ENCODE measurements around the gene CARS1. TPM values are rescaled to one million over a fixed set of nuclear protein-coding genes. Genes with fewer than 3 reads are reported as not detected.

The CARS1 gene
- total and polyA plus RNA-seq, 2 of the 8 experiments (the other 6 are each of a cell fraction or from before 2014, with no cell fraction given) = 44.1 to 100 TPM

DNA sequence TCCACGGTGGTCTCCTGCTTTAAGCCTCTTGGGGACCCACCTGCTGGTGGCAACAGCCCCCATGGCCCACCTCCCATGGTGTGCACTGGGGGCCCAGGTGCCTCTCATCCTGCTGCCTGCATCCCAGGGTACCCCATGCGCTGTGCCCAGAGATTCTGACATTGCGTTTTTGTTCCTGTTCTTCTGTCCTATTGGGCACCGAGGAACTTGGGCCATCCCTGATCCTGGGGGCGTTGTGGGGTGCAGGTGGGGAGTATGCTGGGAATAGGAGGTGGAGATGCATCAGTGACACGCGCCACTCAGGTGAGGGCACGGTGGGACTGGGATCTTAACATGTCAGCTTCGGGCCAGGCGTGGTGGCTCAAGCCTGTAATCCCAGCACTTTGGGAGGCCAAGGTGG, 52.7 kb downstream of the CARS1 start:
- no peak for FAIRE-seq
- H3K9ac ChIP-seq (replicated peaks in 1 of 4; ENCODE audit: extremely low read depth in 1 of 4, low read depth in 3 of 4, low read length in 3 of 4) = no peak overlapping the region
- no peak for TF ChIP-seq SIRT6 (IDR thresholded peaks at IDR 0.05; ENCODE audit: low read length)
- no peak for TF ChIP-seq EP300 (IDR thresholded peaks at IDR 0.05; ENCODE audit: borderline replicate concordance in 1 of 2, low read depth in 2 of 2, low read length in 2 of 2)
- TF ChIP-seq GABPA (IDR thresholded peaks at IDR 0.05; ENCODE audit: borderline replicate concordance, insufficient read depth, low read length) = no peak
- TF ChIP-seq SIX5 (IDR thresholded peaks at IDR 0.05; ENCODE audit: low read depth, low read length) = no peak
- no peak for TF ChIP-seq HDAC2 (IDR thresholded peaks at IDR 0.05; ENCODE audit: borderline replicate concordance in 1 of 2, low read depth in 2 of 2, low read length in 2 of 2)
- TF ChIP-seq, protein P1, sequence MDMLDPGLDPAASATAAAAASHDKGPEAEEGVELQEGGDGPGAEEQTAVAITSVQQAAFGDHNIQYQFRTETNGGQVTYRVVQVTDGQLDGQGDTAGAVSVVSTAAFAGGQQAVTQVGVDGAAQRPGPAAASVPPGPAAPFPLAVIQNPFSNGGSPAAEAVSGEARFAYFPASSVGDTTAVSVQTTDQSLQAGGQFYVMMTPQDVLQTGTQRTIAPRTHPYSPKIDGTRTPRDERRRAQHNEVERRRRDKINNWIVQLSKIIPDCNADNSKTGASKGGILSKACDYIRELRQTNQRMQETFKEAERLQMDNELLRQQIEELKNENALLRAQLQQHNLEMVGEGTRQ (IDR thresholded peaks at IDR 0.05; ENCODE audit: low read length) = no peak
- no peak for TF ChIP-seq CHD1 (IDR thresholded peaks at IDR 0.05; ENCODE audit: low read depth, low read length)
- TF ChIP-seq BRCA1 (IDR thresholded peaks at IDR 0.05; ENCODE audit: low read depth, low read length) = no peak
- TF ChIP-seq SP1 (IDR thresholded peaks at IDR 0.05; ENCODE audit: low read depth, low read length) = no peak
- no peak for TF ChIP-seq CTBP2 (IDR thresholded peaks at IDR 0.05; ENCODE audit: borderline replicate concordance, insufficient read depth, insufficient read length, low read length)
- TF ChIP-seq, protein P2, sequence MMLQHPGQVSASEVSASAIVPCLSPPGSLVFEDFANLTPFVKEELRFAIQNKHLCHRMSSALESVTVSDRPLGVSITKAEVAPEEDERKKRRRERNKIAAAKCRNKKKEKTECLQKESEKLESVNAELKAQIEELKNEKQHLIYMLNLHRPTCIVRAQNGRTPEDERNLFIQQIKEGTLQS (IDR thresholded peaks at IDR 0.05; ENCODE audit: insufficient read depth, low read depth, low read length) = no peak
- TF ChIP-seq CEBPB (IDR thresholded peaks at IDR 0.05; ENCODE audit: low read depth, low read length) = no peak

More for the DNA sequence above, 52.7 kb downstream of the CARS1 start:
- H3K4me3 ChIP-seq (ENCODE audit: extremely low read depth in 1 of 4, insufficient read depth in 2 of 4, low read depth in 3 of 4, low read length in 4 of 4) = no peak overlapping the region
- no peak overlapping the region for H2BK5ac ChIP-seq (ENCODE audit: low read depth, low read length)
- H2BK15ac ChIP-seq (ENCODE audit: low read length) = no peak overlapping the region
- no peak overlapping the region for H3K56ac ChIP-seq (replicated peaks; ENCODE audit: insufficient read length, low read depth, low read length)
- H3K4me1 ChIP-seq (replicated peaks in 1 of 4; ENCODE audit: control insufficient read depth in 3 of 4, insufficient read depth in 4 of 4, low read length in 3 of 4) = peaks cover 0 to 3% (median 0%) of the 10 kb centered on the region in 4 experiments; a peak in 1 of 7 replicates
- H3K27me3 ChIP-seq (replicated peaks in 1 of 4; ENCODE audit: control insufficient read depth in 3 of 4, extremely low read depth in 1 of 4, insufficient read depth in 3 of 4, low read length in 3 of 4) = no peaks in the 10 kb centered on the region
- no peak overlapping the region; the same call in 1 of the 2 replicates for H3K27ac ChIP-seq (ENCODE audit: low read depth, low read length)
- H2AK5ac ChIP-seq (ENCODE audit: low read depth, low read length) = no peak overlapping the region
- no peaks in the 10 kb centered on the region for H3K79me2 ChIP-seq (ENCODE audit: control insufficient read depth in 1 of 2, insufficient read depth in 2 of 2, low read length in 2 of 2)
- no peak overlapping the region for H2BK120ac ChIP-seq (replicated peaks; ENCODE audit: low read depth, low read length)
- H3K23me2 ChIP-seq (ENCODE audit: low read depth, low read length) = no peaks in the 10 kb centered on the region
- no peaks in the 10 kb centered on the region for H3K9me3 ChIP-seq (ENCODE audit: insufficient read depth in 2 of 2, low read depth in 1 of 2, low read length in 1 of 2)
- peaks cover 9 to 16% of the 10 kb centered on the region in 2 experiments for H4K20me1 ChIP-seq (replicated peaks in 1 of 2; ENCODE audit: control insufficient read depth in 1 of 2, insufficient read depth in 2 of 2, low read length in 2 of 2)
- H2AFZ ChIP-seq (ENCODE audit: low read length) = no peak overlapping the region
- no peak overlapping the region for H2BK20ac ChIP-seq (ENCODE audit: low read length)
- no peak overlapping the region for H2BK12ac ChIP-seq (ENCODE audit: low read depth, low read length)
- peaks cover 13 to 69% (median 49%) of the 10 kb centered on the region in 4 experiments; a peak in 6 of 8 replicates for H3K36me3 ChIP-seq (ENCODE audit: control insufficient read depth in 2 of 4, insufficient read depth in 4 of 4, low read length in 3 of 4)
- H4K91ac ChIP-seq (replicated peaks; ENCODE audit: insufficient read length, low read length) = no peak overlapping the region
- ChIA-PET POLR2A (ENCODE audit: partially characterized antibody) (interaction anchor here (1.3 to 3.0 kb wide), 3 partner anchors 9 to 13 kb away, joined by 7 to 10 read pairs (median 7); partner anchors contain the start of gene NAP1L4), CTCF (ENCODE audit: partially characterized antibody) (interaction anchor here (0.8 to 1.1 kb wide), 2 partner anchors 17 to 42 kb away, joined by 3 to 5 read pairs; no protein-coding TSS in a partner anchor)
- no peaks in the 10 kb centered on the region for H3K79me1 ChIP-seq (ENCODE audit: low read depth, low read length)
- no peak overlapping the region for H3K23ac ChIP-seq (ENCODE audit: insufficient read length)
- H3K14ac ChIP-seq (ENCODE audit: insufficient read length) = no peak overlapping the region
- no peak overlapping the region for H4K5ac ChIP-seq (ENCODE audit: insufficient read length, low read depth, low read length)
- no peak overlapping the region for H3K18ac ChIP-seq (ENCODE audit: extremely low read depth, low read length)
- H4K8ac ChIP-seq (ENCODE audit: extremely low read depth, insufficient read depth, low read length) = no peak overlapping the region
- DNase-seq (ENCODE audit: low read depth in 1 of 2, low spot score in 2 of 2) = no peak
- H3K4me2 ChIP-seq (ENCODE audit: insufficient read depth in 1 of 2, low read depth in 2 of 2, low read length in 2 of 2) = no peak overlapping the region
- WGBS, 2 experiments (ENCODE audit: extremely low coverage in 1 of 2, insufficient coverage in 1 of 2, insufficient read length in 1 of 2, insufficient replicate concordance in 2 of 2, low coverage in 1 of 2, low lambda C conversion rate in 2 of 2, missing lambda C conversion rate in 1 of 2) = 90% methylated on average over 10 of the region's 10 CpGs; no CpG with 5 or more reads in 1 of the 2 experiments
- no peak overlapping the region for H3K4ac ChIP-seq (replicated peaks; ENCODE audit: insufficient read length, low read depth, low read length)
